ENCODE data around the gene SH3PXD2A.

Gene SH3PXD2A

DNA sequence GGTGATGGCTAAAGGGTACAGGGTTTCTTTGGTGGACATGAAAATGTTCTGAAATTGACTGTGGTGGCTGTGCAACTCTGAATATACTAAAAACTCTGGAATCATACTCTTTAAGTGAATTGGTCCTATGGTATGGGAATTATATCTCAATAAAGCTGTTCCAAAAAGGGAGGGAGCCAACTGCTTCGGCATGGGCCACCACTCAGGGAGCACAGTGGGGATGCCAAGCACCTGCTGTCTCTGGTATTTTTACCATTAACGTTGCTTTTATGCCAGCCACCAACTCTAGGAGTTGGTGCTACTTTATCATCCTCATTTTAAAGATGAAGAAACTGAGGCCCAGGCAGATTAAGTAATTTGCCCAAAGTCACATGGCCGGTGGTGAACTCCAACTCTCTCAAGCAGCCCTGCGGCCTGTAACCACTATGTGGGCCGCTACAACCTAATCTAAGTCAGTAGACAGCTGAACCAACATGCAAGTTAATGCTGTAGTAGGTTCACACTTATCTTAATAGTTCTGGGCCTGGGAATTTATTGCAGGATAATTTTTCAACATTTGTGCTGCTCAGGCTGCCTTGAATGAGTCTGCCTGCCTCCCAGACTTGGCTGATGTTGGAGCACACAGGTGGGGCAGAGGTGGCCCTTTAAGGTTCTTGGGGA lies 20.8 kb downstream of the SH3PXD2A start:
- no peak for DNase-seq (ENCODE audit: low read depth in 1 of 2, low spot score in 1 of 2)

DNA sequence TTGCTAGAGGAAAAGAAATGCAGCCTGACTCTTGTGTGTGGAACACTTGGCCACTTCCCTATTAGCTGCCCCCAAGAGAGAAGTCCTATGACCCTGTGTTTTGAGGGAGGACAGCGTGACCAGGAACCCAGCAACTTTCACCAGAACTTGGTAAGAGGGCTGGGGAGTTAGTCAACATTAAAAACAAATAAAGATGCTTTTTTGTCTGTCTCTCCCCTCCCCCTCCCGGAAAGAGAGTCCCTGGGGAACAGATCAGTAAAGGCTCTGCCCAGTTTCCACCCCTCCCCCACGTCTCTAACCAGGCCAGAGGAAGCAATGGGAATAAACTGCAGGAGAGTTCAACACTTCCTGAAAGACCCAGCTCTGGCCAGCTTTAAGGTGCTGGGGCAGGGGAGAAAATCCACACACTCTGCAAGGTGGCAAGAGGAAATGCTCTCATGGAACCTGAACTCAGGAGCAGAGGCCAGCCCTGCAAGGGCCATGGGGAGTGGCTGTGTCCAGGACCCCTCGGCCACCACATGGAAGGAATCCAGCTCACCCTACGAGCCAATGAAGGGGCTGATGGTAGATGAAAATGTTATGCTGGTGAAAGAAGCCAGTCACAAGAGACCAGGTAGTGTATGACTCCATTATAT lies 21.5 kb downstream of the SH3PXD2A start:
- DNase-seq (ENCODE audit: low read depth in 1 of 2, low spot score in 1 of 2) = no peak

DNA sequence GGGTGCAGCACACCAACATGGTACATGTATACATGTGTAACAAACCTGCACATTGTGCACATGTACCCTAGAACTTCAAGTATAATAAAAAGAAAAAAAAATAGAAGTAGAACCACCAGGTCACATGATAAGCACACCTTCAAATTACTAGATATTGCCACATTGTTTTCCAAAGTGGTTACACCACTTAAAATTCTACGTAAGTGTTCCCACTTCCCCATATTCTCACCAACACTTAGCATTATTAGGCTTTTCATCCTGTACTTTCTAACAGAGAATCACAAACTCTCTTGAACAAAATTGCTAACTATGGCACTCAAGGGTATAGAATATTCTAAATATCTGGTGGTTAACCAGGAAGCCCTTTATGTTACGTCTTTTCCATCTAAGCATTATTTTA lies 22.6 kb downstream of the SH3PXD2A start:
- no peak for DNase-seq (ENCODE audit: low read depth in 1 of 2, low spot score in 1 of 2)

DNA sequence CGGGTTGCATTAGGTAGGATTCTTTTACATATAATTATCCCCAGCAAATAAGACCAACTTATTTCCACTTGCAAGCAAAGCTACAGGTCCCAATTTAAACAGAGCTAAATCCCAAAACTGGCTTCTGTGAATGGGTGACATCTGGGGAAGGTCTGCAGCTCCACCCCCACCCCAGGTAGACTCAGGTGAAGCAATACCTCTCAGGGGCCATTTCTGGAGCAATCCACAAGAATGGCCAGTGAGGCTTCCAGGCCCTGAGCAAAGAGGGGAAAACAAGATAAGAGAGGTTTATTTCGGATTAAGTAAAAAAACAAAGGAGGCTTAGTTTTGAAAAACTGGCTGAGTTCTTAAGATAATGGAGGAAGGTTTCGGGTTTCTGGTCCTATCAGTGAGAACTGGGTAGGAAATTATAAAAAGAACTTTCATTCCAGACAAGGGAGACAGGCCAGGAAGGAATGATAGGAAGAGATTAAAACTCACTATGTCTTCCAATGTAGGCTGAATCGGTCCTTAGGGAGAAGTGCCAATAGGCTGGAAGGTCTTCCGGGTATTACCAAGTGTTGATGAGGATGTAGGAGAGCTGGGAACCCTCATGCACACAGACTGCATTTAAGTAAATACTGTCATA lies 25.4 kb downstream of the SH3PXD2A start:
- DNase-seq (ENCODE audit: low read depth in 1 of 2, low spot score in 1 of 2) = no peak

DNA sequence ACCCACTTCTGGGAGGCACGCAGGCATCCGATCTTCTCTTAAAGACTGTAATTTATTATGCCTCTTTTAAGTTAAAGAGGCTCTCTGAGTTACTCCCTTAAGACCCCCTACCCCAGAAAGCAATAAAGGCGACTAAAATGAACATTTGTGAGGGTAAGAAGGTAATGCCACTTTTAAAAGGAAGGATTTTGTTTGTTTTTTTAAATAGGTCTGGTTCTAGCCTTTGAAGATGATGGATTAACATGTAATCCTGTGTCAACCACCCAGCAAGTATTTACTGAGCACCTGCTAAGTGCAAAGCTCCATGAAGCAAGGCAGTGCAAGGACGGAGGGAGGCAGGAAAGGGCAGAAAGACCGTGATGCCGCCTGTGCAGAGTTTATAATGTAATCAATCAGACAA lies 26.1 kb downstream of the SH3PXD2A start:
- DNase-seq (ENCODE audit: low read depth in 1 of 2, low spot score in 1 of 2) = no peak

DNA sequence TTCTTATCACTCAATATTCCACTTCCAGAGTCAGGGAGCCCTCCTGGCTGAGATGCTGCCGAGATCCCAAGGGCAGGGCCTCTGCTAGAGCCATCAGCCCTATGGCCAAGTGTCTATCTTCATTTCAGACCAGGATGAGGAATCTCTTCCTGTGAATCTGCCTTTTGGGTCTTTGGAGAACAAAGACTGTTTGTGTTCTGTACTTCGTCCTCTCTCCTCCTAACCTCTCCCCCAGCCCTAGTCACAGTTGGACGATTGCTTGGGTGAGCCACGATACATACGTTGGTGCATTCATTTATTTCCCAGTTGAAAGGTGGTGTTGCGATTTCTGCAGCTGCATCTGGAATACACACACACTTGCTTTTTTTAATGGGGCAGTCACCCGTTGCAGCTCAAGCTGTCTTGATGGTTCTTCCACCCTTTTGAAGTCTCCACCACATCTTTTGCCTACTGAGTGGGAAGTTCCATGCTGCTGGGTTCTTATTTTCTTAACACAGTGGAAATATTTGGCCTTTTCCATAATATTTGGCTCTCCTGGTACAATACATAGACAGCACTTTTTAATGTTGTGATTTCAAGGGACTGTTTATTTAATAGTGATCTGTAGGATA lies 26.7 kb downstream of the SH3PXD2A start:
- DNase-seq (ENCODE audit: low read depth in 1 of 2, low spot score in 1 of 2) = no peak

DNA sequence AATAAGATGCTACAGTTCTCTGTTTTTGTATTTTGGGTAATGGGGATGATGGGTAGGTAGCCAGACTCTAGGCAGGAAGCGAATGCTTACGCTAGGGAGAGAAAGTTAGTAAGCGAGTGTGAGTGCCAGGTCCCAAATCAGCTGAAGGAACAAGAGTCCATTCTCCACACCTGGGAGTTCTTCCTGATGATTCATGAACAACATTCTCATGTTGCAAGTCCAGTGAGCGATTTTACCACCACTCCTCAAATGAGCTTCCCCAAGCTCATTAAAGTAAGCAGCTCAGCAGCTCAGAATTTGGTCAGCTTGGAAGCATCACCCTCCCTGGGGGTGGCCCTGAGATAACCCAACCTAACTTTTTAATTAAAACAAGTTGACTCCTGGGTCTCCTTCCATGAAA lies 27.3 kb downstream of the SH3PXD2A start:
- DNase-seq (ENCODE audit: low read depth in 1 of 2, low spot score in 1 of 2) = no peak

DNA sequence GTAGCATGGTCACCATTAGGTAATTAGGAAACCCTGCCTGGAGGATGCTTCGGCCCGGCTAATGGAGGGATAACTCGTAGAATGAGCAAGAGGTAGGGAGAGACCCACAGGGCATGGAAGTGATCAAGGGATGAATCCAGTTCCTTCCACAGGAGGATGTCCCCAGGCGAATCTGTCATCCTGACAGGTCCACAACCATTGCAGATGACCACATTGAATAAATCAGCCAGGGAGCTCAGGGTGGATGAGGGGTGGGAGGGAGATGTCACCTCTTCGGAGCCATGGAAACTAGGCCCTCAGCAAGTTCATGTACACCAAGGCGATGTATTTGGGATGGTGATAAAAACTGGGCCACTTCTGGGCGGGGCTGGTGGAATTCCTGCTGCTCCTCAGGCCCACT lies 28.5 kb downstream of the SH3PXD2A start:
- no peak for DNase-seq (ENCODE audit: low read depth in 1 of 2, low spot score in 1 of 2)

DNA sequence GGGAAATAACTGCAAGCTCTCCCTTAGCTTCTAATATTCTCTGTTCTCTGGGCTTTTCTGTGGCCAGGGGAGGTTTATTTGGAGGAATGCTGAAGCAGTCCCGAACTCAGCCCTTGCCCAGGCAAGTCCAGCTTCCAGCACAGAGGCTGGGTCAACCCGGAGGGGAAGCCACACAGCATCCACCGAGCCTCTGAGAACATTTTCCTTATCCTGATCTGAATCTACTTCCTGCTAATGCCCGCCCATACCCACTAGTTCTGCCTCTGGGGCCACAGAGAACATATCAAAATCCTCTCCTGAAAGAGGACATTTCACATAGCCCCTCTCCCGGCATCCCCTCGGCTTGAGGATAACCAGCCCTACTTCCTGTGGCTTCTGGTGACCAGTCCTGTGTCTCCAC lies 31.1 kb downstream of the SH3PXD2A start:
- DNase-seq (ENCODE audit: low read depth in 1 of 2, low spot score in 1 of 2) = no peak

DNA sequence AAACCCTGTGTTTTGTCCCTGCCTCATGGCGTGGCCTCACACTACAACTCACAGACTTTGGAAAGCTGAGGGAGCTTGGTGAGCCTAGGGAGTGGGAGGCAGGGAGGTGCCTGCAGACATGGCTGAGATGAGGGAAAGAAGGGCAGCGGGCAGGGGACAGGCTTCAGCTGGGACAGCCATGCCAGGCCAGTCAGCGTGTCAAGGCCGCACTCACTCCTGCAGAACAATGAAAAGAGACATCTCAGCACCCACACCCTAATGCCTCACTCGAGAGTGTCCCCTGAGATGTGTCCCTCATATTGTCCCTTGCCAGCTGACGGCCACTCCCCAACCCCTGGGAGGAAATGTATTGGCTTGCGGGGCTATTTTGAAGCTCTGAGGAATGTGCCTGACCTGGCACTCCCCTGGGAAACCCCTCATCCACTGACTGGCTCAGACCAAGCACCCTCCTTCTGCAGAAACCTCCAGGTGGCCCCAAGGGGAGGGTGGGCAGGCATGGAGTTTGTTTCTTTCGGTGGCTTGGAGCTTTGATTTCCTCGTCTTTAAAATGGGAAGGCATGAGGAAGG lies 31.6 kb downstream of the SH3PXD2A start:
- DNase-seq (ENCODE audit: low read depth in 1 of 2, low spot score in 1 of 2) = no peak

DNA sequence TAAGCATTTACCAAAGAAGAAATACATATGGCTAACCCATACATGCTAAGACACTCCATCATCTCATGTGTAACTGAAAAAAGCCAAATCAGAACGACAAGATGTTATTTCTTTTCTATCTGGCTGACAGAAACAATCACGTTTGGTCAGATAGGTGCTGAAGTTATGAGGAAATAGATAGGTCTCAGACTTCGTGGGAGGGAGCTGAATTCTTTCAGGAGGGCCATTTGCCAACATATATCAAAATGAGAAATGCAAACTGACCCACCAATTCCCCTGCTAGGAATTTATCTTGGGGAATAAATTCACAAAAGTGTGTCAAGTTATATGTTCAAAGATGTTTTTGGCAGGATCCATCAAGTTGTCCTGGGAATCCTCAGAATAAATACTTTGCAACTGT lies 32.6 kb downstream of the SH3PXD2A start:
- DNase-seq (ENCODE audit: low read depth in 1 of 2, low spot score in 1 of 2) = no peak

DNA sequence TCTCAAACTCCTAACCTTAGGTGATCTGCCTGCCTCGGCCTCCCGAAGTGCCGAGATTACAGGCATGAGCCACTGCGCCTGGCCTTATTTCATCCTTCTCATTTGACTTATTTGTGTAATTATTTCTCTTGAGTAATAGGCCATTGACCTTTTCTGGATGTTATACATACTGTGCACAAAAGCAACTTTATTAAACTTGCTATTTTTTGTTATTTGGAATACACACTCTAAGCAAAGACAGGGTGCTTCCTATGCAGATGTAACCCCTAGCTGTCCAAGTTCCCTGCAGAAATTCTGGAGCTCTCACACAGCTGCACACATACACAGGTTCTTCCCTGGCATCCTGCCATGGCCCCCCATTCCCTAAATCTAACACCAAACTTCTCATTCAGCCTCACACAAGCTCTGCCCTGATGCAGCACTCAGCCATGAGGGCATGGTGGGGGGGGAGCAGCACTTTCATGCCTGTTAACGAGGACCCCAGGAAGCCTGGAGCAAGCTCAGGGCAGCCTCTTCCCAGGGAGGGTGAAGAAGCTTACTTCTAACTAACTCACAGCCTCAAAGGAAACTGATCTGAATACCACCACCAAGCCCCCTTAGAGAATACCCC lies 33.2 kb downstream of the SH3PXD2A start:
- DNase-seq (ENCODE audit: low read depth in 1 of 2, low spot score in 1 of 2) = no peak

DNA sequence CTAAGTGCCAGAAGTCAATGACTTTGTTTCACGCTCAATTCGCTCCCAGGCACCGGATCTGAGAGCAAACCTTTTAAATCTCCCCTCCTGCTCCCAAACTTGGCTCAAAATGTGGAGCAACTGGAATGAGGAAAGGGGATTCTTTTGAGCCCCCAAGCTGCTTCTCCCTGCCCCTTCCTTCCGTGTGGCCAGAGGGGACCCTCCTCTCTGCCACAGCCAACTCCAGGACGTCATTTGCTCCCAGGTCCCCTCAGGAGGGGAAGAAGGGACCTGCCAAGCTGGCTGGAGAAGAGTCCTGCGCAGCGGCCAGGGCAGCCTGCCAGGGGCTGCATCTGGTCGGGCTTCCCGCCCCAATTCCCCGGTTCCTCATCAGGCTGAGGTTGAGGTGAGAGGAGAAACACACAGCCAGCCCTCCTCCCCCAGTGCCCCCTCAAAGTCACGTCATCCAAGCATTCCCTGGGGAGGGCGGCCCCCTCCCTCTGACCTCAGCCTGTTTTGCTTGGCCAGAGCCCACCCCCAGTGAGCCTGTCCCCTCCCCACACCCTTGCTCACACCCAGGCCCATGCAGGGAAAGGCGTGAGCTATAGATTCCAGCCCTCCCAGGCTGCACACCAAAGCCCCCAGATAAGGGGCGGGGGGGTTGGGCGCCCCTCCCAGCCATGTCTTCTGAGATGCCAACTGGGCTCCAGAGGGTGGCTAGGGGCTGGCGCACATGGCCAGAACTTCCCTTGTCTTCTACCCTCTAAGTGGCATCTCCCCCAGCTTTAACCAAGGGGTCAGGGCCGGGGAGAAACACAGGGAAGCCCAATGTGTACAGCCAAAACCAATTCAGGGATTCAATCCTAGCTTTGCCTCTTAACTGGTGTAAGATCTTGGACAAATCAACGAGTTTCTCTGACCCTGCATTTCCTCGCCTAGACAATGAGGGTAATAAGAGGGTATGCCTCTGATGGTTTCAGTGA lies 35.0 kb downstream of the SH3PXD2A start:
- DNase-seq (ENCODE audit: low read depth in 1 of 2, low spot score in 1 of 2) = no peak

DNA sequence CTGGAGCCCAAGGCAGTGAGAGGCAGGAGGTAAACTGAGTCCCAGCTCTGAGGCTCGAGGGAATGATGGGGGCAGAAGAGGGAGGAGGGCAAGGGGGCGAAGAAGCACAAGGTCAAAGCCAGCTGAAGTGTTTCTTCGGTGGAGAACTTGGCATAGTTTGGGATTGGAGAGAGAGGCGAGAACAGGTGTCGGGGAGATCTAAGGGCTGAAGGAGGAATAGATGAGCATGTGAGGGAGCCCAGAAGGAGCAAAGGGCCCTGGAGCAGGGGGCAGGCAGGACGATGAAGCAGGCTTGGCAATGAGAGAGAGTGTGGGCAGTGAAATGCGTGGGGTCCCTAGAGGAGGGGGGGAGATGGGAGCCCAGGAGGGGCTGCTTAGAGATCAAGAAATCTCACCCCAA lies 35.9 kb downstream of the SH3PXD2A start:
- no peak for DNase-seq (ENCODE audit: low read depth in 1 of 2, low spot score in 1 of 2)

DNA sequence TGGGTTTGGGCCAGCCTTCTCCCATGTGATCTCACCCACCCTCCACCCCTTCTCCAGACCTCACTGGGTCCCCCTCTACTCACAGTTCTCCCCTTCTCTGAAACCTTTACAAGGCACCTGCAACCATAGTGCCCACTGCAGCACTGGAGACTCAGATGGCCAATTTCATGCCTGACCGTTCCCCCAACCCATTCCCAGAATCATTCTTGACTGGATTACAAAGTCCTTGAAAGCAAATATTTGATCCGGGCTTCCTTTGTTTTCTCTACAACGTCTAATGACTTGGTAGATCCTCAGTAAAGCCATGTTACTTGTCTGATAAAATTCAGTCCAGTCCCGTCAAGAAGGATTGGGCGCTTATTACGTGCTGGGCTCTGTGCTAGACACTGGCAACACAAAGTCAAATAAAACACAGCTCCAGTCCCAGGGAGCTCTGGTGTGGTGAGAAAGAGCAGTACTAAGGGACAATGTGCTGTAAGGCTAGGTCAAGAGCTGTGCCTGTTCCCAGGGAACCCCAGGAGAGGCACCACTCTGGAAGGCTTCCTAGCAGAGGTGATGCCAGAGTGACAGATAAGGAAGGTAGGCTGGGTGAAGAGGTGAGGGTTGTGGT lies 36.5 kb downstream of the SH3PXD2A start:
- DNase-seq (ENCODE audit: low read depth in 1 of 2, low spot score in 1 of 2) = no peak

DNA sequence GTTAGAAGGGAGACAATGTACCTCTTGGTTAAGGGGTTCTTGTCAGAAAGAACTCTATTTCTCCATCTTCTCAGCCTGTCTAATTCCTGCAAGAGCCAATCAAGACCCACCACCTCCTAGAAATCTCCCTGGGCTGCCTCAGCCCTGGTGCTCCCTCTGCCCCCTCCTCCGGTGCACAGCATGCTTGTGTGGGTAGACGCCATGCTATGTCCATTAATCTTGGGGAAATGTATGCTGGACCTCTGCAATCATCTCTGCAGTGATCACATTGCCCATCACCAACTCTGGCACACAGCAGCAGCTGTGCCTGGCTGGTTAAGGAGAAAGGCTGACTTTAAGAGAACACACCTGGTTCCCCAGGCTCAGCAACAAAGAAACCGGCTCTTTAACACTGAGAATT lies 37.3 kb downstream of the SH3PXD2A start:
- DNase-seq (ENCODE audit: low read depth in 1 of 2, low spot score in 1 of 2) = no peak

DNA sequence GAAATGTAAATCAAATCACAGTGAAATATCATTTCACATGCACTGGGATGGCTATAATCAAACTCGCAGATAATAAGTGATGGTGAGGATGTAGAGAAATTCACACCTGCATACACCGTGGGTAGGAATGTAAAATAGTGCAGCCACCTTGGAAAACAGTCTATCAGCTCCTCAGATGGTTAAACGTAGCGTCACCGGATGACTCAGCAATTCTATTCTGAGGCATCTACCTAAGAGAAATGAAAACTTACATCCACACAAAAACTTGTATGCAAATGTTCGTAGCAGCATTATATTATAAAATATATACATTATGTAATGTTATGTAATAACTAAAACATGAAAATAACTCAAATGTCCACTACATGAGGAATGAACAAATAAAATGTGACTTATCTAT lies 38.9 kb downstream of the SH3PXD2A start:
- no peak for DNase-seq (ENCODE audit: low read depth in 1 of 2, low spot score in 1 of 2)

DNA sequence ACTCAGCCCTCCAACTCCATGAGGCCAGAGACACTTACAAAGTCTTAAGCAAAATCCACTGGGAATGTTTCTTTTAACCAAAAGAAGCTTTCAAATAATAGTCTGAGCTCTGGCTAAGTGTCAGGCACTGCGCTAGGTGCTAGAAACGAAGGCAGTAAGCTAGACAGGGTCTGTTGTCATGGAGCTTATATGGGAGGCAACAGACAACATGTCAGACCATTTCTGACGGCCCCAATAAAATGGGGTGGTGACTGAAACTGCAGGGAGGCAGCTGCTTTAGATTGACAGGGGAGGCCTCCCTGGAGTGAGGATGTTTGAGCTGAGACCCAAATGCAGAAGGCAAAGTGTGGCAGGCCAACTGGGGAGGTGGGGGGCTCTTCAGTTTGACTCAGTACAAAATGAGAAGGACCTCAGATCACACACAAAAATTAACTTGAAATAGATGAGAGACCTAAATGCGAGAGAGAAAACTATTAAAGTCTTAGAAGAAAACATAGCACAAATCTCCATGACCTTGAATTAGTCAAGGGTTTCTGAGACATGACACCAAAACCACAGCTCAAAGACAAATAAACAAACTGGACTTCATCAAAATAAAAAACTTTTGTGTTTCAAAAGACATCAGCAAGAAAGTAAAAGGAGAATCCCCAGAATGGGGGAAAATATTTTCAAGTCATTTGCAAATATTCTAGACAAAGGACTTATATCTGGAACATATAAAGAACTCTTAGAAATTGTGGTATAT lies 40.6 kb downstream of the SH3PXD2A start:
- no peak for DNase-seq (ENCODE audit: low read depth in 1 of 2, low spot score in 1 of 2)

DNA sequence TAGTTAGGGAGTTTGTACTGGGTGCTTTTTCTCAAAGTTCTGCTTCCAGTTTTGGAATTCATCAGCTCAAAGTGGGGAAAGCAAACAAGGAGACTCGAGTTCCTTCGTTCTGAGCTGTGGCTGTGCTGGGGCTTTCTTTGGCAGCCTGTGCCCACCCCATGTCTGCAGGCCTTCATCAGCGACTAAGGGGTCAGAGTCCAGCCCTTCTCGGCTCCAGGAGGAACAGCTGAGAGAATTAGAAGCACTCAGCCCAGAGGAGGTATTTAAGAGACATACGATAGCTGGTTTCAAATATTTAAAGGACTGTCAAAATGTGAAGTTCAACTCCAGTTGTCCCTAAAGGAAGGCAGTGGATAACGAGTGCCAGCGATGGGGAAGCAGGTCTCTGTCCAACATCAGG lies 41.3 kb downstream of the SH3PXD2A start:
- no peak for DNase-seq (ENCODE audit: low read depth in 1 of 2, low spot score in 1 of 2)
